Uterus (tissue), 4 donors: Measurements from ENCODE around the gene APP. TPM values are rescaled to one million over a fixed set of nuclear protein-coding genes. Genes with fewer than 3 reads are reported as not detected.

Experiments used
- DNase-seq, 2 donors: peaks; one replicate each; pipeline ENCODE4 v3.0.0-alpha.2; 2019 to 2020
- H3K27ac ChIP-seq, 2 donors: fragments of 200-600 bp; sonication (generic); 1 replicate in 1 of 2; 2 replicates in 1 of 2; pipeline ENCODE4 v1.5.1; 2016 to 2018
- H3K27me3 ChIP-seq, 2 donors: fragments of 200-600 bp; sonication (generic); one replicate each; pipeline ENCODE4 v1.5.1; 2018 to 2019; ENCODE audit warnings: control low read depth in 1 of 2
- H3K36me3 ChIP-seq, 2 donors: fragments of 200-600 bp; sonication (generic); one replicate each; pipeline ENCODE4 v1.5.1; 2019; ENCODE audit warnings: control low read depth in 1 of 2
- H3K4me1 ChIP-seq, 2 donors: fragments of 200-600 bp; sonication (generic); one replicate each; pipeline ENCODE4 v1.5.1; 2018 to 2019; ENCODE audit warnings: control low read depth in 1 of 2
- H3K4me3 ChIP-seq, 2 donors: fragments of 200-600 bp; sonication (generic); 1 replicate in 1 of 2; 2 replicates in 1 of 2; pipeline ENCODE4 v1.5.1; 2018 to 2019; ENCODE audit warnings: mild to moderate bottlenecking in 1 of 2
- H3K9me3 ChIP-seq, 2 donors: fragments of 200-600 bp; sonication (generic); one replicate each; pipeline ENCODE4 v1.5.1; 2019; ENCODE audit warnings: control low read depth in 1 of 2
- CTCF ChIP-seq, 4 experiments: fragments of 200-600 bp in 2 of 4; fragments of 450-650 bp in 2 of 4; sonication (generic) in 2 of 4; IDR thresholded peaks; one replicate each; pipeline ENCODE4 v1.5.1; 2016 to 2019; ENCODE audit warnings: antibody characterized with exemption in 4 of 4, mild to moderate bottlenecking in 2 of 4, moderate library complexity in 1 of 4
- POLR2A ChIP-seq, 2 donors: fragments of 450-650 bp; IDR thresholded peaks; one replicate each; pipeline ENCODE4 v1.6.1; 2016; ENCODE audit warnings: antibody characterized with exemption in 2 of 2, mild to moderate bottlenecking in 1 of 2, moderate library complexity in 1 of 2
- intact Hi-C: fragments of 100-400 bp; cut with DNase I; formaldehyde crosslinking; loops from one replicate; pipeline ENCODE4 v1.15.1; 2023; ENCODE audit warnings: low total_unique reads
- total RNA-seq, 4 donors: library from RNA; depleted of rRNA in 3 of 4; stranded (reverse); fragments of >200 nt in 3 of 4; gene quantifications; one replicate each; pipeline versions ENCODE4 v1.1.0 to v1.2.4, GENCODE V29; 2014 to 2023
- donor health status: DM: yes; HTN: yes; CAD: no.

The APP gene
- total RNA-seq, 4 donors from 2014 or later = 212 to 537 (median 430) TPM

- DNase-seq = no peak
- Histone ChIP-seq H3K27ac (no peak overlapping the region), H3K4me3 (no peak overlapping the region), H3K9me3 (no peaks in the 10 kb centered on the region), H3K4me1 (peaks cover 0 to 5% of the 10 kb centered on the region in 2 donors), H3K36me3 (no peaks in the 10 kb centered on the region), H3K27me3 (no peaks in the 10 kb centered on the region)
- no peak for TF ChIP-seq CTCF (IDR thresholded peaks at IDR 0.05)
- TF ChIP-seq POLR2A (IDR thresholded peaks at IDR 0.05) = no peak
- intact Hi-C loops = no loop called here
Measured at GRCh38 chr21:26110715-26111114, 59.9 kb downstream of the APP start.

DNA sequence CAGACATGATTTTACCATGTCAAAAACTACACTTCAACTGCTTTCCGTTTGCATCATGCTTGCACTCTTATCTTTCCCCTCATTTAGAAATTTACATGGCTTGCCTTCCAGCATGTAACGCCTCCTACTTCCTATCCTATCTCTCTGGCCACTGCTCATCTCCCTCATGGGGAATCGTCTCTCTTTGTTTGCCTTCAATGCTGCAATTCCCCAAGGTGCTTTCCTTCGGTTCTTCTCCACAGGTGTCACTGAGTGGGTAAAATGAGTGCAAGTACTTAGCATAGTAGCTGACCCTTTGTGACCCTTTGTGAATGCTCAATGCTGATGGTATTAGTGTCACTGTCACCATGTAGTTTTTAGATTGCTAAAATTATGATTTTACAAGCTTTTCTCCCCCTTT is 63.1 kb downstream of the APP start:
- TF ChIP-seq CTCF (IDR thresholded peaks at IDR 0.05) (no peak), POLR2A (IDR thresholded peaks at IDR 0.05) (no peak)
- H3K4me1 ChIP-seq = no peaks in the 10 kb centered on the region
- intact Hi-C loops = no loop called here
- H3K9me3 ChIP-seq = no peaks in the 10 kb centered on the region
- H3K27ac ChIP-seq = no peak overlapping the region
- DNase-seq = no peak
- H3K4me3 ChIP-seq = no peak overlapping the region
- peaks cover 0 to 1% of the 10 kb centered on the region in 2 donors for H3K36me3 ChIP-seq
- no peaks in the 10 kb centered on the region for H3K27me3 ChIP-seq

DNA sequence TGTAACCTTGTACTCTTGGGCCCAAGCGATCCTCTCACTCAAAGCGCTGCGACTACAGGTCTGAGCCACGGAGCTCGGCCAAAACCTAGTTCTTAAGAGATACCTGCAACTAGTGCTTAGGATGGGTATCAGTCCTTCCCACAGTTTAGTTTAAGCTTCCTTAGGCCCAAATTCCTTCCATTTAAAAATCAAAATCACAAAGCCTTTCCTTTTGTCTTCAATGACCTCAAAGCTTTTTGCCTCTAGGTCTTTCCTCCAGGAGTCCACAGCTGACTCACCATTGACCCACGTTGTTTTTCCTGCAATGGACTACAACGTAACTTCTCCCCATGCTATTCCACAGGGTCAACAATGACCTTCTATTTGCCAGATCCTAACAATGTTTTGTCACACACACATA is 64.0 kb downstream of the APP start:
- Histone ChIP-seq H3K27me3 (no peaks in the 10 kb centered on the region), H3K4me3 (no peak overlapping the region), H3K27ac (no peak overlapping the region), H3K9me3 (no peaks in the 10 kb centered on the region), H3K4me1 (no peaks in the 10 kb centered on the region), H3K36me3 (peaks cover 0 to 1% of the 10 kb centered on the region in 2 donors)
- no peak for DNase-seq
- no peak for TF ChIP-seq CTCF (IDR thresholded peaks at IDR 0.05)
- no peak for TF ChIP-seq POLR2A (IDR thresholded peaks at IDR 0.05)
- intact Hi-C loops = no loop called here

DNA sequence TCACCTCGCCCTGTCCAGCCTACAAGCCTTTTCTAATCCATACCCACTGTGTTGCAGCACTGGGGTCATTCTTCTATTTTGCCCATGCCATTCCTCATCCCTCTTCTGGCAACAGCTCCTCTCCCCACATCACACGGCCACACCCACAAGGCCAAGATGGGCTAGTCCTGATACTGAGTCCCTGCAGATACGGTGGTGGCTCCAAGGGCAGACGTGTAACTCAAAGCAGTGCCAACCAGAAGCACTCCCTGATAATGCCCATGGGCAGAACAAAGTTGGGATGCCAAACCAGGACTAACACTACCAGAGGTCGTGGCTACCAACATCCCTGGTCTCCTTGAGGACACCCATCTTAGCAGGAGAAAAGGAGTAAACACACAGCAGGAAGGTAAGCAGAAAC is 64.8 kb downstream of the APP start:
- DNase-seq = no peak
- H3K27ac ChIP-seq = no peak overlapping the region
- H3K27me3 ChIP-seq = no peaks in the 10 kb centered on the region
- intact Hi-C loops = no loop called here
- no peaks in the 10 kb centered on the region for H3K4me1 ChIP-seq
- H3K9me3 ChIP-seq = no peaks in the 10 kb centered on the region
- no peak overlapping the region for H3K4me3 ChIP-seq
- no peak for TF ChIP-seq CTCF (IDR thresholded peaks at IDR 0.05)
- no peak for TF ChIP-seq POLR2A (IDR thresholded peaks at IDR 0.05)
- peaks cover 0 to 1% of the 10 kb centered on the region in 2 donors for H3K36me3 ChIP-seq

GRCh38 chr21:26100573-26100972 is 70.0 kb downstream of the APP start:
- no peaks in the 10 kb centered on the region for H3K4me1 ChIP-seq
- H3K4me3 ChIP-seq = no peak overlapping the region
- H3K9me3 ChIP-seq = no peaks in the 10 kb centered on the region
- H3K27ac ChIP-seq = no peak overlapping the region
- peaks cover 0 to 1% of the 10 kb centered on the region in 2 donors for H3K36me3 ChIP-seq
- no peaks in the 10 kb centered on the region for H3K27me3 ChIP-seq
- DNase-seq = no peak
- TF ChIP-seq POLR2A (IDR thresholded peaks at IDR 0.05) (no peak), CTCF (IDR thresholded peaks at IDR 0.05) (no peak)
- intact Hi-C loops = no loop called here
